Islet of Langerhans (tissue), 1 donor: ENCODE data around the gene NUMBL.
"Not testable (repeated sequence)": the region's sequence is repeated elsewhere in the genome, so short reads cannot be mapped to it uniquely, and the experiment has no call there.

Source experiments
- FAIRE-seq: peaks from one replicate; lab custom pipeline; 2011; peaks lifted over from hg19 to GRCh38; lab: Jason Lieb, UNC

Gene NUMBL

GRCh38 chr19:40690050-40690692 lies at the start of gene NUMBL:
Gene NUMBL (minus strand): TSS chr19:40690651. CDS start chr19:40690483, 168 bp downstream.
- FAIRE-seq, result no peak

- FAIRE-seq, result no peak
Measured at GRCh38 chr19:40739030-40739839, 48.8 kb upstream of the NUMBL start.

GRCh38 chr19:40737102-40737644 lies 46.7 kb upstream of the NUMBL start:
- FAIRE-seq, result no peak

DNA sequence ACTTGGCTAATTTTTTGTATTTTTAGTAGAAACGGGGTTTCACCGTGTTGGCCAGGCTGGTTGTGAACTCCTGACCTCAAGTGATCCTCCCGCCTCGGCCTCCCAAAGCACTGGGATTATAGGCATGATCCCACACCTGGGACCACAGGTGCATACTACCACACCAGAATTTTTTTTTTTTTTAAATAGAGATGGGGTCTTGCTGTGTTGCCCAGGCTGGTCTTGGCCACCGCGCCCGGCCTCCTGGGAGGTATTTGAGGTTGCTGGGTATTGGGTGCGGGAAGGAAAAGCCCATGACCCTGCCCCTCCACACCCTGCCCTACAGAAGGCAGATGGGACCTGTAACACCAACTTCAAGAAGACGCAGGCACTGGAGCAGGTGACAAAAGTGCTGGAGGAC lies 46.2 kb upstream of the NUMBL start:
- FAIRE-seq, result no peak

DNA sequence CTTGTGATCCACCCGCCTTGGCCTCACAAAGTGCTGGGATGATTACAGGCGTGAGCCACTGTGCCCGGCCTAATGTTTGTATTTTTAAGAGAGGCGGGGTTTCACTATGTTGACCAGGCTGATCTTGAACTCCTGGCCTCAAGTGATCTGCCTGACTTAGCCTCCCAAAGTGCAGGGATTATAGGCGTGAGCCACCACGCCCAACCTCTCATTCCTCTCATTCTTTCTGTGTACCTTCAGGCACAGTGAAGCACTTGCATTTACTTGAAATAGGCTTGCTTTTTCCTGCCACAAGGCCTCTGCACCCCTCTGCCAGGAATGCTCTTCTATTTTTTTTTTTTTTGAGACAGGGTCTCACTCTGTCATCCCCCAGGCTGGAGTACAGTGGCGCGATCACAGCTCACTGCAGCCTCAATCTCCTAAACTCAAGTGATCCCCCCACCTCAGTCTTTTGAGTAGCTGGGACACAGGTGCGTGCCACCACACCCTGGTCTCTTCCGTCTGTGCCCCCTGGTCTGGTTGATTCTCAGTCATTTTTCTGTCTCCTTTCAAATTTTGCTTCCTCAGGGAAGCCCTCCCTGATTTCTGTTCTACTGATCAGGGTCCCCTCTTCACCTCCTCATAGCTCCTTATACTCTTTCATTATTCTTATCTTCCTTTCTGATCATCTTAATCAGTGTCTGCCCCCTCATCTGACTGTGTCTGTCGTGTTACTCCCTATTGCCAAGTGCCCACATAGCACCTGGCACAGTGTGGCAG lies 44.7 kb upstream of the NUMBL start:
- no peak for FAIRE-seq

DNA sequence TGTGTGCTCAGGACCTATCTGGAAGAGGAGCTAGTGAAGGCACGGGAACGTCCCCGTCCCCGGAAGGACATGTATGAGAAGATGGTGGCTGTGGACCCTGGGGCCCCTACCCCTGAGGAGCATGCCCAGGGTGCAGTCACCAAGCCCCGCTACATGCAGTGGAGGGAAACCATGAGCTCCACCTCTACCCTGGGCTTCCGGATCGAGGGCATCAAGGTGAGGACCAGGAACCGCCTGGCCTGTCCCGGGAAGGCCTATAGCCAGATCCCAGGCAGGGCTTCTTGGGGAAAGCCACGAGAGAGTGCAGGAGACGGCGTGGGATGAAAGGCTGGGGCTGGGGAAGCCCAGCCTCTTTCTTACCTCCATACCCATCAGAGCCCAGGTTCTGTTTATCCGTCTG lies 42.7 kb upstream of the NUMBL start:
- FAIRE-seq, result no peak

GRCh38 chr19:40732304-40732703 lies 41.9 kb upstream of the NUMBL start:
- not testable (repeated sequence) for FAIRE-seq

- FAIRE-seq, result not testable (repeated sequence)
Measured at GRCh38 chr19:40730065-40730464, 39.6 kb upstream of the NUMBL start.

DNA sequence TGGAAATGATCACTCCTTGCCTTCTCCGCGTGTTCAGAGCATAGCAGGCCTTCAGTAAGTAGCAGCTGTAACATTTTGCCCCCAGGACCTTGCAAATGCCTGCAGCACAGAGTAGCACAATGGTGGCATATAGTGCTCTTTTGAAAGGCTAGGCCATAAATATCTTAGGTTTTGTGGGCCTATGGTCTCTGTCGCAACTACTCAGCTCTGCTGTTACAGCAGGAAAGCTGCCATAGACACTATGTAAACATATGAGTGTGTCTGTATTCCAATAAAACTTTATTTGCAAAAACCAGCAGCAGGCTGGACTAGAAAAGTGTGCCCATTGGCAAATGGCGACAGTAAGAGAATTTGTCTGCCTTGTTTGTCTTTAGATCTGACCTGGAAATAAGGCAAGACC lies 35.8 kb upstream of the NUMBL start:
- no peak for FAIRE-seq

GRCh38 chr19:40724855-40725254 lies 34.4 kb upstream of the NUMBL start:
- no peak for FAIRE-seq

DNA sequence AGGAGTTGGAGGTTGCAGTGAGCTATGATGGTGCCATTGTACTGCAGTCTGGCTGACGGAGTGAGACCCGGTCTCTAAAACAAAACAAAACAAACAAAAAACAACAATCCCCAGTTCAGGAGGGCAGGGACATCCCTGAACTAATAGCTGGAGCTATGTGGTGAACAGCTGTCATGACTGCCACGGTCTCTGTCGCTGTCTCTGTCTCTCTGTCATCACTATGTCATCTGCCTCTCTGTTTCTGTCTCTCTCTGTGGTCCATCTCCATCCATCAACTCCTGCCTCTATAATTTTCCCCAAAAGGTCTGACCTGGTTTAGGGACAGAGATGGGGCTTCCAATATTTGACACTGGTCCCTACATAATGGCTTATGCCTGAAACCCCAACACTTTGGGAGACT lies 33.9 kb upstream of the NUMBL start:
- FAIRE-seq, result no peak

GRCh38 chr19:40723661-40724254 lies 33.3 kb upstream of the NUMBL start:
- no peak for FAIRE-seq

- FAIRE-seq, result no peak
Measured at GRCh38 chr19:40721936-40722661, 31.6 kb upstream of the NUMBL start.

DNA sequence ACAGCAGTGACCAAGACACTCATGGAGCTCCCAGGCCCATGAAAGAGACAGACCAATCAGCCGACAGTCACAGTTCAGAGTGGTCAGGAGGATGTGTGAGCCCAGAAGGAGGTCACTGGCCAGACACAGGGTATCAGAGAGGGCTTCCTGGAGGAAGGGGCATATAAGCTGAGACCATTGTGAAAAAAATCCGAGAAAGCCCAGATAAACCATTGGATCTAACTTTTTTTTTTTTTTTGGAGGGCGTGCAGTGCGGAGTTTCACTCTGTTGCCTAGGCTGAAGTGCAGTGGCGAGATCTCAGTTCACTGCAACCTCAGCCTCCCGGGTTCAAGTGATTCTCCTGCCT lies 30.7 kb upstream of the NUMBL start:
- FAIRE-seq, result no peak

DNA sequence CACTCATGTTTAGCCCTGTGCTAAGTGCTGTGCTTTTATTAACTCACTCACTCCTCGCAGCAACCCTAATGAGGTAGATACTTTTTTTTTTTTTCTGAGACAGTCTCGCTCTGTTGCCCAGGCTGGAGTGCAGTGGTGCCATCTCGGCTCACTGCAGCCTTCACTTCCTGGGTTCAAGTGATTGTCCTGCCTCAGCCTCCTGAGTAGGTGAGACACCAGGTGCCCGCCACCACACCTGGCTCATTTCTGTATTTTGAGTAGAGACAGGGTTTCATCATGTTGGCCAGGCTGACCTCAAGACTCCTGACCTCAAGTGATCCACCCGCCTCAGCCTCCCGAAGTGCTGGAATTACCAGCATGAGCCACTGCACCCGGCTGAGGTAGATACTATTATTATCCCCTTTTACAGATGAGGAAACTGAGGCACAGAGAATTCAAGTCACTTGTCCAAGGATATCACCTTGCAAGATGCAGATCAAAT lies 29.0 kb upstream of the NUMBL start:
- no peak for FAIRE-seq

DNA sequence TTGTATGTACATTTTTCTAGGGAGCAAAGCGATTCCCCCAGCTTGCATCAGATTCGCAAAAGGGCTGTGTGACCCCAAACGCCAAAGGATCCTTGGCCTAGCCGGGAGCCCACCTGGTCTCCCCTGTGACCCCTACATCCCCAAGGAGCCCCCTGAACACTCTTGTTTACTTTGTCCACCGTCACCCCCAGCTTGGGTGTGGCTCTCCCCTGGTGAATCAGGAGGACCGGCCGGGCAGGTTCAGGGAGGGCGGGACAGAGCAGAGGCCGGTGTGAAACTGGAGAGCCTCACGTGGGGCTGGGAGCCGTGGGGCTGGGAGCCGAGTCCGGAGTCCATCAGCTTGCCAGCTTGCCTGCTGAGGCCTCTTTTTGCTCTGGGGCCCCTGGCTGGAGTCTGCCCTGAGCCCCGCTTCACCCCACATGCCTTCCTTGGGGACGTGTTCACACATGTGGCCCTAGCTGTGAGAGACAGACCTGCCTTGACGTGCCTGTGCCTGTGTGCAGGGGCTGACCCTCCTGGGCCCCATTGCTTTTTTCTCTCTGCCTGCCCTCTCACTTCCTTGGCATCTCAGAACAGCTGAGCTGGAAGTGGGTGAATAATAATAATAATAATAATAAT lies 28.4 kb upstream of the NUMBL start:
- FAIRE-seq, result no peak

GRCh38 chr19:40717880-40718773 lies 27.7 kb upstream of the NUMBL start:
- FAIRE-seq, result no peak

- FAIRE-seq, result no peak
Measured at GRCh38 chr19:40717325-40717879, 27.0 kb upstream of the NUMBL start.

- FAIRE-seq, result no peak
Measured at GRCh38 chr19:40716482-40717324, 26.3 kb upstream of the NUMBL start, which contains the start of the genes COQ8B and ITPKC. Gene COQ8B (minus strand): TSS chr19:40716886. CDS start chr19:40714632, 2,254 bp downstream. Gene ITPKC (plus strand): TSS chr19:40717112. CDS start chr19:40717136, 24 bp downstream.
